K562 (cell line): ENCODE data around the gene OTOA. TPM values are rescaled to one million over a fixed set of nuclear protein-coding genes. Genes with fewer than 3 reads are reported as not detected.

ENCODE experiments used
- CTCF ChIP-seq, 3 experiments: IDR thresholded peaks in 2 of 3; conservative IDR thresholded peaks in 1 of 3; 2 replicates each; pipeline ENCODE4 v1.5.1; 2011 to 2012; ENCODE audit warnings: low read length in 3 of 3, mild to moderate bottlenecking in 3 of 3, control low read depth in 2 of 3, improper control_type of control experiment in 1 of 3, inconsistent platforms in 1 of 3, low read depth in 1 of 3, mixed read lengths in 1 of 3, moderate library complexity in 1 of 3; ENCODE audit not compliant: insufficient read depth in 2 of 3
- DEAF1 ChIP-seq: fragments of 450-650 bp; formaldehyde crosslinking; IDR thresholded peaks from 2 replicates; pipeline ENCODE4 v1.4.0; 2020; ENCODE audit warnings: mild to moderate bottlenecking, moderate library complexity
- PBX2 ChIP-seq, 2 experiments: IDR thresholded peaks in 1 of 2; conservative IDR thresholded peaks in 1 of 2; 2 replicates each; pipeline ENCODE4 v1.6.1; 2016; ENCODE audit warnings: low read depth in 2 of 2, mild to moderate bottlenecking in 1 of 2, missing compliant biosample characterization in 1 of 2, missing genetic modification characterization in 1 of 2, moderate library complexity in 1 of 2
- RAD21 ChIP-seq, 2 experiments: fragments of 250-450 bp in 1 of 2; fragments of 450-650 bp in 1 of 2; sonication (Bioruptor Pico) in 1 of 2; formaldehyde crosslinking in 1 of 2; IDR thresholded peaks in 1 of 2; conservative IDR thresholded peaks in 1 of 2; 2 replicates each; pipeline versions ENCODE4 v1.4.0 to v1.8.0; 2020 to 2022; ENCODE audit warnings: mild to moderate bottlenecking in 2 of 2, moderate library complexity in 1 of 2
- REST ChIP-seq, 2 experiments: fragments of 450-650 bp; formaldehyde crosslinking in 1 of 2; IDR thresholded peaks; 2 replicates each; pipeline versions ENCODE4 v1.4.0 to v1.6.1; 2014 to 2020; ENCODE audit warnings: mild to moderate bottlenecking in 2 of 2, borderline replicate concordance in 1 of 2, low read depth in 1 of 2
- SMC3 ChIP-seq: conservative IDR thresholded peaks from 2 replicates; pipeline ENCODE4 v1.6.1; 2011; ENCODE audit warnings: low read depth, low read length, improper control_type of control experiment; ENCODE audit not compliant: insufficient read depth
- STAG1 ChIP-seq: sonication (generic); formaldehyde crosslinking; IDR thresholded peaks from 2 replicates; pipeline ENCODE4 v1.5.0; 2020; ENCODE audit warnings: missing genetic modification reagents, borderline replicate concordance
- TAF1 ChIP-seq: IDR thresholded peaks from 2 replicates; pipeline ENCODE4 v1.6.1; 2011; ENCODE audit warnings: mild to moderate bottlenecking, low read length, moderate library complexity; ENCODE audit not compliant: insufficient read depth, control insufficient read depth, severe bottlenecking; ENCODE audit errors: extremely low read depth
- polyA plus RNA-seq, 8 experiments: library from polyadenylated mRNA; depleted of rRNA in 4 of 8; stranded (reverse) in 5 of 8; unstranded in 3 of 8; fragments of >200 nt; fragmentation: Nextera tagmentation in 2 of 8; fragmentation: Illumina TruSeq in 1 of 8; extraction: Ambion mirVana in 2 of 8; extraction: Trizol in 1 of 8; gene quantifications; 2 replicates each; pipeline versions ENCODE4 v1.2.1 to v1.2.3, GENCODE V29; 2011 to 2014; ENCODE audit warnings: inconsistent platforms in 1 of 8, missing spikeins in 1 of 8
- total RNA-seq, 7 experiments: library from RNA; depleted of rRNA in 6 of 7; stranded (reverse); fragments of >200 nt in 6 of 7; fragmentation: Illumina TruSeq in 2 of 7; extraction: Trizol in 2 of 7; gene quantifications; 2 replicates each; pipeline versions ENCODE4 v1.2.1 to v1.2.3, GENCODE V29; 2011 to 2021; ENCODE audit warnings: low replicate concordance in 1 of 7

OTOA gene
- total and polyA plus RNA-seq, 9 of the 15 experiments (the other 6 are each of a cell fraction or from before 2014, with no cell fraction given): 0.04 TPM; not detected in 8

GRCh38 chr16:21656795-21657768 lies 6.7 kb upstream of the OTOA start (continued):
- TF ChIP-seq REST (IDR thresholded peaks at IDR 0.05; ENCODE audit: borderline replicate concordance) (peak; percentile 52; the same call in 1 of the 2 replicates), REST (CRISPR knock-in tag; IDR thresholded peaks at IDR 0.05; ENCODE audit: low read depth) (no peak), DEAF1 (CRISPR knock-in tag) (peak; percentile 38; the same call in 1 of the 2 replicates), SMC3 (peak; percentile 60), STAG1 (no peak), TAF1 (no peak), PBX2 (CRISPR knock-in tag; IDR thresholded peaks at IDR 0.05; ENCODE audit: low read depth) (no peak), PBX2 (tag; conservative IDR thresholded peaks at IDR 0.05; ENCODE audit: low read depth) (0 out of 2 replicates have a peak, but pooled peaks have one; percentile 25), CTCF (IDR thresholded peaks at IDR 0.05 in 2 of 3, conservative IDR thresholded peaks at IDR 0.05 in 1 of 3; ENCODE audit: insufficient read depth in 2 of 3, low read depth in 1 of 3, low read length in 3 of 3) (peak; percentile 66 to 87 (median 82)), RAD21 (CRISPR knock-in tag; conservative IDR thresholded peaks at IDR 0.05 in 1 of 2, IDR thresholded peaks at IDR 0.05 in 1 of 2) (peak; percentile 46 to 77; a peak in 3 of 4 replicates)
